WI38 (cell line): ENCODE measurements around the gene CHKB.

Source experiments
- H3K4me3 ChIP-seq: 2 replicates; pipeline ENCODE4 v1.5.1; 2011; ENCODE audit warnings: low read depth, mild to moderate bottlenecking, control low read depth, low read length
- CTCF ChIP-seq: IDR thresholded peaks from 2 replicates; pipeline ENCODE4 v1.5.1; 2012; ENCODE audit warnings: low read depth, mild to moderate bottlenecking, control low read depth, low read length

CHKB gene

GRCh38 chr22:50600967-50601668 is 18.5 kb upstream of the CHKB start:
- TF ChIP-seq CTCF = no peak

GRCh38 chr22:50600538-50600937 is 17.9 kb upstream of the CHKB start, which contains the start of gene MAPK8IP2:
TSS of gene MAPK8IP2 (plus strand) at chr22:50600793. CDS start at chr22:50600819, 26 bp downstream.
- no peak for TF ChIP-seq CTCF
- H3K4me3 ChIP-seq = no peak within 1 kb of the TSS

More at GRCh38 chr22:50600967-50601668, 18.5 kb upstream of the CHKB start:
- no peak overlapping the region for H3K4me3 ChIP-seq

GRCh38 chr22:50599816-50600455 is 17.3 kb upstream of the CHKB start:
- H3K4me3 ChIP-seq = no peak overlapping the region

GRCh38 chr22:50597097-50597496 is 14.4 kb upstream of the CHKB start:
- no peak for TF ChIP-seq CTCF
- no peak overlapping the region for H3K4me3 ChIP-seq

More at GRCh38 chr22:50599816-50600455, 17.3 kb upstream of the CHKB start:
- TF ChIP-seq CTCF = no peak

GRCh38 chr22:50595189-50595588 is 12.5 kb upstream of the CHKB start:
- no peak for TF ChIP-seq CTCF
- no peak overlapping the region for H3K4me3 ChIP-seq

- no peak overlapping the region for H3K4me3 ChIP-seq
- no peak for TF ChIP-seq CTCF
These were observed 4.8 kb upstream of the CHKB start for GRCh38 chr22:50587407-50587806.

GRCh38 chr22:50586416-50586815 is 3.8 kb upstream of the CHKB start:
- H3K4me3 ChIP-seq = no peak overlapping the region
- no peak for TF ChIP-seq CTCF
